ENCODE measurements around the gene SPINK6. TPM values are rescaled to one million over a fixed set of nuclear protein-coding genes. Genes with fewer than 3 reads are reported as not detected.

The SPINK6 gene
- total and polyA plus RNA-seq, 2 of the 8 experiments (the other 6 are each of a cell fraction or from before 2014, with no cell fraction given) = not detected

DNA sequence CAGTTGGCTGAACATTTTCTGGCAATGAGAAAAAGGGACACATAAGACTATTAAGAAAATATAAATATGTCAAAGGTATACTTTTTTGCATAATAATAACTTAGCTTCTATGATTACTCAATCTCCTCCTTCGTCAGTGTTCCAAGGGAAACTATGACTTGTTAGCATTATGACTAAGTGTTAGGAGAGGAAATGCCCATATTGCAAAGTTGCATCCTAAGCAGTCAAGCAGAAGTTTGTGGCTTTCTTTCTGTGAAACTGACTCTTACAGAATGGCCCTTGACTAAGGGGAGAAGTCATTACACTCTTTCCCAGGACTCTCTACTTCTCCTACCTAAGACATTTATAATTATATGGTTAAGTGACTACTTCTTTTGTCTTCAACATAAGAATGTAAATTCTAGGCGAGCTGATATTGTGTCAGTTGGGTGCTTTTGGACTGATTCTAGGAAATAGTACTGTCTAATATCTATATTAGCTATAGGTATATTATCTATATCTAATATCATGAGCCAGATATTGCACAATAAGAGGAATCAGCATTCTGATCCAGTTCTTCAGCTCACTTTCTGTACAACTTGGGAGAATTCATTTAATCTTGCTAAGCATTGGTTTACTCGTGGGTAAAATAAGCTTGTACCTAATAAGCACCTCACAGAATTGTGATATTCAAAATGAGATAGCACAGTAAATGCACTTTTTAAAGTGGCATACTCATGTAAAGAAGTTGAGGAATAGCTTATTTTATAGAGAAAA is 16.4 kb upstream of the SPINK6 start:
- no peak for DNase-seq (ENCODE audit: low read depth in 1 of 2, low spot score in 2 of 2)
- Histone ChIP-seq H4K8ac (ENCODE audit: extremely low read depth, insufficient read depth, low read length) (no peak overlapping the region), H3K27me3 (replicated peaks in 1 of 4; ENCODE audit: control insufficient read depth in 3 of 4, extremely low read depth in 1 of 4, insufficient read depth in 3 of 4, low read length in 3 of 4) (no peaks in the 10 kb centered on the region), H3K23ac (ENCODE audit: insufficient read length) (no peak overlapping the region), H3K9ac (replicated peaks in 1 of 4; ENCODE audit: extremely low read depth in 1 of 4, low read depth in 3 of 4, low read length in 3 of 4) (no peak overlapping the region), H3K79me1 (ENCODE audit: low read depth, low read length) (no peaks in the 10 kb centered on the region), H3K27ac (ENCODE audit: low read depth, low read length) (no peak overlapping the region), H4K5ac (ENCODE audit: insufficient read length, low read depth, low read length) (no peak overlapping the region), H2BK120ac (replicated peaks; ENCODE audit: low read depth, low read length) (no peak overlapping the region), H3K56ac (replicated peaks; ENCODE audit: insufficient read length, low read depth, low read length) (no peak overlapping the region), H4K91ac (replicated peaks; ENCODE audit: insufficient read length, low read length) (no peak overlapping the region), H3K4me3 (ENCODE audit: extremely low read depth in 1 of 4, insufficient read depth in 2 of 4, low read depth in 3 of 4, low read length in 4 of 4) (no peak overlapping the region), H3K9me3 (ENCODE audit: insufficient read depth in 2 of 2, low read depth in 1 of 2, low read length in 1 of 2) (no peaks in the 10 kb centered on the region), H2BK20ac (ENCODE audit: low read length) (no peak overlapping the region), H3K14ac (ENCODE audit: insufficient read length) (no peak overlapping the region), H3K18ac (ENCODE audit: extremely low read depth, low read length) (no peak overlapping the region), H3K4me2 (ENCODE audit: insufficient read depth in 1 of 2, low read depth in 2 of 2, low read length in 2 of 2) (no peak overlapping the region), H3K79me2 (ENCODE audit: control insufficient read depth in 1 of 2, insufficient read depth in 2 of 2, low read length in 2 of 2) (no peaks in the 10 kb centered on the region), H3K36me3 (ENCODE audit: control insufficient read depth in 2 of 4, insufficient read depth in 4 of 4, low read length in 3 of 4) (no peaks in the 10 kb centered on the region), H2BK12ac (ENCODE audit: low read depth, low read length) (no peak overlapping the region), H3K4ac (replicated peaks; ENCODE audit: insufficient read length, low read depth, low read length) (no peak overlapping the region), H4K20me1 (replicated peaks in 1 of 2; ENCODE audit: control insufficient read depth in 1 of 2, insufficient read depth in 2 of 2, low read length in 2 of 2) (no peaks in the 10 kb centered on the region), H2AK5ac (ENCODE audit: low read depth, low read length) (no peak overlapping the region), H2BK5ac (ENCODE audit: low read depth, low read length) (no peak overlapping the region), H2BK15ac (ENCODE audit: low read length) (no peak overlapping the region), H3K4me1 (replicated peaks in 1 of 4; ENCODE audit: control insufficient read depth in 3 of 4, insufficient read depth in 4 of 4, low read length in 3 of 4) (no peaks in the 10 kb centered on the region), H3K23me2 (ENCODE audit: low read depth, low read length) (no peaks in the 10 kb centered on the region), H2AFZ (ENCODE audit: low read length) (no peak overlapping the region)
- no peak for FAIRE-seq
- ChIA-PET CTCF (ENCODE audit: partially characterized antibody) (interaction anchor here (0.6 to 1.1 kb wide), 3 partner anchors 150 to 544 kb away, joined by 3 read pairs; no protein-coding TSS in a partner anchor), POLR2A (ENCODE audit: partially characterized antibody) (no interaction called here)
- 87% methylated on average over 3 of the region's 3 CpGs; no CpG with 5 or more reads in 1 of the 2 experiments for WGBS, 2 experiments (ENCODE audit: extremely low coverage in 1 of 2, insufficient coverage in 1 of 2, insufficient read length in 1 of 2, insufficient replicate concordance in 2 of 2, low coverage in 1 of 2, low lambda C conversion rate in 2 of 2, missing lambda C conversion rate in 1 of 2)
- TF ChIP-seq RBBP5 (IDR thresholded peaks at IDR 0.05; ENCODE audit: borderline replicate concordance, low read depth, low read length) (no peak), POLR2AphosphoS5 (IDR thresholded peaks at IDR 0.05; ENCODE audit: low read depth, low read length) (no peak), RNF2 (IDR thresholded peaks at IDR 0.05; ENCODE audit: borderline replicate concordance, low read depth, low read length, missing control alignments, poor library complexity, severe bottlenecking) (no peak), HDAC6 (IDR thresholded peaks at IDR 0.05; ENCODE audit: low read depth, low read length) (no peak), CEBPB (IDR thresholded peaks at IDR 0.05; ENCODE audit: low read depth, low read length) (no peak), TCF12 (IDR thresholded peaks at IDR 0.05; ENCODE audit: low read depth, low read length) (no peak), KDM1A (IDR thresholded peaks at IDR 0.05; ENCODE audit: borderline replicate concordance, low read length) (no peak), SIRT6 (IDR thresholded peaks at IDR 0.05; ENCODE audit: low read length) (no peak), EZH2 (IDR thresholded peaks at IDR 0.05; ENCODE audit: low read depth, low read length, severe bottlenecking) (no peak), BCL11A (IDR thresholded peaks at IDR 0.05; ENCODE audit: low read depth in 2 of 2, low read length in 2 of 2) (no peak)
- TF ChIP-seq, protein P1, sequence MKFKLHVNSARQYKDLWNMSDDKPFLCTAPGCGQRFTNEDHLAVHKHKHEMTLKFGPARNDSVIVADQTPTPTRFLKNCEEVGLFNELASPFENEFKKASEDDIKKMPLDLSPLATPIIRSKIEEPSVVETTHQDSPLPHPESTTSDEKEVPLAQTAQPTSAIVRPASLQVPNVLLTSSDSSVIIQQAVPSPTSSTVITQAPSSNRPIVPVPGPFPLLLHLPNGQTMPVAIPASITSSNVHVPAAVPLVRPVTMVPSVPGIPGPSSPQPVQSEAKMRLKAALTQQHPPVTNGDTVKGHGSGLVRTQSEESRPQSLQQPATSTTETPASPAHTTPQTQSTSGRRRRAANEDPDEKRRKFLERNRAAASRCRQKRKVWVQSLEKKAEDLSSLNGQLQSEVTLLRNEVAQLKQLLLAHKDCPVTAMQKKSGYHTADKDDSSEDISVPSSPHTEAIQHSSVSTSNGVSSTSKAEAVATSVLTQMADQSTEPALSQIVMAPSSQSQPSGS (IDR thresholded peaks at IDR 0.05; ENCODE audit: low read length) = no peak

Data from H1 (cell line).